Ovary (tissue), 3 donors: ENCODE results near the gene AUTS2.

ENCODE experiments used
- CTCF ChIP-seq, 3 donors: fragments of 450-650 bp in 2 of 3; fragments of 200-600 bp in 1 of 3; IDR thresholded peaks; one replicate each; pipeline versions ENCODE4 v1.5.1 to v1.8.0; 2016 to 2022; ENCODE audit warnings: antibody characterized with exemption in 3 of 3, mild to moderate bottlenecking in 1 of 3
- POLR2A ChIP-seq: fragments of 450-650 bp; IDR thresholded peaks from one replicate; pipeline ENCODE4 v1.6.1; 2017; ENCODE audit warnings: antibody characterized with exemption, mild to moderate bottlenecking, moderate library complexity
- donor health status: DM: no; HTN: no; CAD: no.

GRCh38 chr7:70669854-70670253 is 1071.6 kb downstream of the AUTS2 start:
- no peak for TF ChIP-seq CTCF (IDR thresholded peaks at IDR 0.05)
- TF ChIP-seq POLR2A, result no peak
